ENCODE measurements around the gene ABCA13.

Gene ABCA13

GRCh38 chr7:48182718-48183369 is 11.6 kb downstream of the ABCA13 start:
- no peaks in the 10 kb centered on the region; the same call in 1 of the 2 replicates for H3K27me3 ChIP-seq (ENCODE audit: control insufficient read depth, low read length)
- H3K79me2 ChIP-seq (ENCODE audit: control insufficient read depth, low read length): no peaks in the 10 kb centered on the region
- no peaks in the 10 kb centered on the region for H4K20me1 ChIP-seq (ENCODE audit: control insufficient read depth, insufficient read depth, low read depth, low read length)
- H3K27ac ChIP-seq (ENCODE audit: low read depth, low read length): no peak overlapping the region
- H3F3A ChIP-seq (ENCODE audit: control insufficient read depth, insufficient read depth): no peaks in the 10 kb centered on the region
- H3K4me3 ChIP-seq (ENCODE audit: low read length): no peak overlapping the region
- H3K4me2 ChIP-seq (ENCODE audit: low read length): no peak overlapping the region
- TF ChIP-seq EZH2phosphoT487 (IDR thresholded peaks at IDR 0.05; ENCODE audit: borderline replicate concordance, low read length) (no peak), CTCF (IDR thresholded peaks at IDR 0.05; ENCODE audit: low read depth, low read length, poor library complexity, severe bottlenecking) (no peak)
- H3K9me2 ChIP-seq (replicated peaks; ENCODE audit: control insufficient read depth, low read length): no peaks in the 10 kb centered on the region
- H3K9me3 ChIP-seq (ENCODE audit: control insufficient read depth, insufficient read depth, low read length): no peaks in the 10 kb centered on the region
- no peaks in the 10 kb centered on the region for H3K36me3 ChIP-seq (ENCODE audit: control insufficient read depth, low read length)
- no peaks in the 10 kb centered on the region for H3K4me1 ChIP-seq (ENCODE audit: control insufficient read depth, low read length)

GRCh38 chr7:48183370-48183743 is 12.1 kb downstream of the ABCA13 start:
- no peaks in the 10 kb centered on the region for H3K9me3 ChIP-seq (ENCODE audit: control insufficient read depth, insufficient read depth, low read length)
- H3K4me2 ChIP-seq (ENCODE audit: low read length): no peak overlapping the region
- no peaks in the 10 kb centered on the region for H3K36me3 ChIP-seq (ENCODE audit: control insufficient read depth, low read length)
- H3K79me2 ChIP-seq (ENCODE audit: control insufficient read depth, low read length): no peaks in the 10 kb centered on the region
- H3K9me2 ChIP-seq (replicated peaks; ENCODE audit: control insufficient read depth, low read length): no peaks in the 10 kb centered on the region
- H3F3A ChIP-seq (ENCODE audit: control insufficient read depth, insufficient read depth): no peaks in the 10 kb centered on the region
- no peaks in the 10 kb centered on the region for H3K4me1 ChIP-seq (ENCODE audit: control insufficient read depth, low read length)
- no peak overlapping the region for H3K27ac ChIP-seq (ENCODE audit: low read depth, low read length)
- no peak overlapping the region for H3K4me3 ChIP-seq (ENCODE audit: low read length)
- no peaks in the 10 kb centered on the region; the same call in 1 of the 2 replicates for H3K27me3 ChIP-seq (ENCODE audit: control insufficient read depth, low read length)
- TF ChIP-seq CTCF (IDR thresholded peaks at IDR 0.05; ENCODE audit: low read depth, low read length, poor library complexity, severe bottlenecking) (no peak), EZH2phosphoT487 (IDR thresholded peaks at IDR 0.05; ENCODE audit: borderline replicate concordance, low read length) (no peak)
- H4K20me1 ChIP-seq (ENCODE audit: control insufficient read depth, insufficient read depth, low read depth, low read length): no peaks in the 10 kb centered on the region

GRCh38 chr7:48183965-48184364 is 12.7 kb downstream of the ABCA13 start:
- H3K4me3 ChIP-seq (ENCODE audit: low read length): no peak overlapping the region
- H3K4me2 ChIP-seq (ENCODE audit: low read length): no peak overlapping the region
- H3K4me1 ChIP-seq (ENCODE audit: control insufficient read depth, low read length): no peaks in the 10 kb centered on the region

More at GRCh38 chr7:48183965-48184364, 12.7 kb downstream of the ABCA13 start:
- Histone ChIP-seq H3K27me3 (ENCODE audit: control insufficient read depth, low read length) (no peaks in the 10 kb centered on the region; the same call in 1 of the 2 replicates), H3K9me2 (replicated peaks; ENCODE audit: control insufficient read depth, low read length) (no peaks in the 10 kb centered on the region), H3K79me2 (ENCODE audit: control insufficient read depth, low read length) (no peaks in the 10 kb centered on the region), H3F3A (ENCODE audit: control insufficient read depth, insufficient read depth) (no peaks in the 10 kb centered on the region), H3K27ac (ENCODE audit: low read depth, low read length) (no peak overlapping the region), H3K9me3 (ENCODE audit: control insufficient read depth, insufficient read depth, low read length) (no peaks in the 10 kb centered on the region), H4K20me1 (ENCODE audit: control insufficient read depth, insufficient read depth, low read depth, low read length) (no peaks in the 10 kb centered on the region), H3K36me3 (ENCODE audit: control insufficient read depth, low read length) (no peaks in the 10 kb centered on the region)
- TF ChIP-seq EZH2phosphoT487 (IDR thresholded peaks at IDR 0.05; ENCODE audit: borderline replicate concordance, low read length) (no peak), CTCF (IDR thresholded peaks at IDR 0.05; ENCODE audit: low read depth, low read length, poor library complexity, severe bottlenecking) (no peak)

Data from DOHH2 (cell line).